Occipital lobe (tissue), 2 donors: ENCODE results near the gene ARHGAP11A. TPM values are rescaled to one million over a fixed set of nuclear protein-coding genes. Genes with fewer than 3 reads are reported as not detected.

Experiments used
- DNase-seq: peaks from one replicate; lab custom pipeline; 2025; lab: John Stamatoyannopoulos, UW
- total RNA-seq: library from RNA; depleted of rRNA; stranded (reverse); fragments of >200 nt; gene quantifications from one replicate; pipeline ENCODE4 v1.2.3, GENCODE V29; 2014

Gene ARHGAP11A
- total RNA-seq, 1 donor from 2014 or later = 12.6 TPM

GRCh38 chr15:32652178-32652577 is 36.9 kb downstream of the ARHGAP11A start:
- no peak for DNase-seq

GRCh38 chr15:32656091-32656490 is 40.8 kb downstream of the ARHGAP11A start:
- no peak for DNase-seq

- no peak for DNase-seq
Observed at GRCh38 chr15:32656496-32656895, 41.2 kb downstream of the ARHGAP11A start.

GRCh38 chr15:32657198-32657883 is 42.0 kb downstream of the ARHGAP11A start:
- no peak for DNase-seq

GRCh38 chr15:32657941-32658340 is 42.6 kb downstream of the ARHGAP11A start:
- DNase-seq = no peak

- DNase-seq = no peak
Observed at GRCh38 chr15:32659340-32660155, 44.2 kb downstream of the ARHGAP11A start.

DNA sequence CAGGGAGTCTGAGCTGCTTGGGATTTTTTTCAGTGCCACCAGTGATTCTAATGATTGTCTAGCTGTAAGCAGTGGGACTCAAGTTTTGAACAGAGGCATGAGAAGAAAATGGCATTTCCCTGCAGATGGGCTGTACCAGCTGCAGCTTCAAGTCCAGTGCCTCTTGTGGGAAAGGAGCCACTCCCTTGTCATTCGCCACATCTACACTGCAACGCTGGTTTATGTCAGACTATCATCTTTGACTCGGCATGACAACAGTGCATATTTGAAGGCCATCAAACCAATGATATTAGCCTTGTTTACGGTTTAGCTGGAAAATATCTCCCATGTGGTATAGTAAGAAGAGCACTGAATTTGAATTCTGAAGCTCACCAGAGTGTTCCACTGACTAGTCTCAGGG is 48.4 kb downstream of the ARHGAP11A start:
- no peak for DNase-seq

- DNase-seq = no peak
Observed at GRCh38 chr15:32664796-32665195, 49.5 kb downstream of the ARHGAP11A start.

- no peak for DNase-seq
Observed at GRCh38 chr15:32667321-32667720, 52.0 kb downstream of the ARHGAP11A start.

- DNase-seq = no peak
Observed at GRCh38 chr15:32668942-32669341, 53.6 kb downstream of the ARHGAP11A start.

- peak; percentile 68 for DNase-seq
Observed at GRCh38 chr15:32669896-32670611, 54.8 kb downstream of the ARHGAP11A start.

GRCh38 chr15:32670623-32671022 is 55.3 kb downstream of the ARHGAP11A start:
- DNase-seq = no peak

GRCh38 chr15:32671339-32672325 is 56.3 kb downstream of the ARHGAP11A start:
- DNase-seq = peak; percentile 29

- no peak for DNase-seq
Observed at GRCh38 chr15:32674681-32675080, 59.4 kb downstream of the ARHGAP11A start.

- no peak for DNase-seq
Observed at GRCh38 chr15:32675466-32675865, 60.2 kb downstream of the ARHGAP11A start.

DNA sequence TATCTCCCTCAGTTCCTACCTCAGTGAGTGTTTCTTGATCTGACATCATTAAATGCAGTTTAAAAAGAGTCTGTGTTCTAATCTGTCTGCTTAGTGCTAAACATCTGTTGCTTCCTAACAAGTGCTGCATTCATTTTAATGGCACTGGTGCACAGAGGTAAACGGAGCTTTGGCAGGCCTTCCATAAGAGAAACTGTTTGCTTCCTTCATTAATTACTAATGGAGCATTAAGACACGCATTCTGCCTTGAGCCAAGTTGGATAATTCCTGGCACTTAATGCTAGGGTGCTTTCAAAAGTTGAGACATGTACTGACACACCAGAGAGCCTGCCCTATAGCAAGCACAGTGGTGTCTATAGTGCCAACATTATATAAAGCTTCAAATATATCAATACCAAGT is 60.9 kb downstream of the ARHGAP11A start:
- no peak for DNase-seq

- no peak for DNase-seq
Observed at GRCh38 chr15:32677238-32677750, 62.0 kb downstream of the ARHGAP11A start.

GRCh38 chr15:32679298-32679690 is 64.0 kb downstream of the ARHGAP11A start:
- no peak for DNase-seq

GRCh38 chr15:32682569-32682968 is 67.3 kb downstream of the ARHGAP11A start:
- DNase-seq = no peak

- DNase-seq = no peak
Observed at GRCh38 chr15:32682977-32683630, 67.8 kb downstream of the ARHGAP11A start.
